Neural progenitor cell (in vitro differentiated cells): Measurements from ENCODE around the gene RPS16. TPM values are rescaled to one million over a fixed set of nuclear protein-coding genes. Genes with fewer than 3 reads are reported as not detected.
A peak's percentile ranks its signal among the peaks of the same experiment; 100 is the strongest.

Experiments
- DNase-seq: peaks from one replicate; pipeline ENCODE4 v3.0.0-alpha.2; 2016; ENCODE audit warnings: low spot score
- H2AFZ ChIP-seq: fragments of 200-600 bp; sonication (generic); replicated peaks from 2 replicates; pipeline ENCODE4 v1.6.1; 2016; ENCODE audit warnings: antibody characterized with exemption
- H3F3A ChIP-seq: fragments of 200-600 bp; sonication (generic); 2 replicates; pipeline ENCODE4 v1.6.1; 2016; ENCODE audit warnings: antibody characterized with exemption, low read depth
- H3K27ac ChIP-seq: fragments of 200-600 bp; sonication (generic); 2 replicates; pipeline ENCODE4 v1.5.1; 2016; ENCODE audit warnings: mild to moderate bottlenecking
- H3K27me3 ChIP-seq: fragments of 200-600 bp; sonication (generic); 2 replicates; pipeline ENCODE4 v1.6.1; 2016; ENCODE audit warnings: mild to moderate bottlenecking, moderate library complexity
- H3K36me3 ChIP-seq: fragments of 200-600 bp; sonication (generic); 2 replicates; pipeline ENCODE4 v1.5.1; 2016
- H3K4me1 ChIP-seq: fragments of 200-600 bp; sonication (generic); 2 replicates; pipeline ENCODE4 v1.6.1; 2016; ENCODE audit warnings: mixed run types
- H3K4me2 ChIP-seq: fragments of 200-600 bp; sonication (generic); 2 replicates; pipeline ENCODE4 v1.6.1; 2016
- H3K4me3 ChIP-seq: fragments of 200-600 bp; sonication (generic); 2 replicates; pipeline ENCODE4 v1.5.1; 2016
- H3K79me2 ChIP-seq: fragments of 200-600 bp; sonication (generic); 2 replicates; pipeline ENCODE4 v1.6.1; 2016; ENCODE audit warnings: low read depth
- H3K9ac ChIP-seq: fragments of 200-600 bp; sonication (generic); 2 replicates; pipeline ENCODE4 v1.6.1; 2016
- H3K9me3 ChIP-seq: fragments of 200-600 bp; sonication (generic); 2 replicates; pipeline ENCODE4 v1.5.1; 2016; ENCODE audit warnings: low read depth
- H4K20me1 ChIP-seq: fragments of 200-600 bp; sonication (generic); 2 replicates; pipeline ENCODE4 v1.6.1; 2016; ENCODE audit warnings: low read depth
- H3K27ac Mint-ChIP-seq: 3 replicates; pipeline ENCODE4 v1.8.0; 2021; ENCODE audit warnings: mixed read lengths
- H3K27me3 Mint-ChIP-seq: 2 replicates; pipeline ENCODE4 v1.8.0; 2022; ENCODE audit warnings: low read depth, mild to moderate bottlenecking, inconsistent platforms, moderate library complexity, mixed read lengths; ENCODE audit not compliant: insufficient read depth
- H3K36me3 Mint-ChIP-seq: 3 replicates; pipeline ENCODE4 v1.8.0; 2021; ENCODE audit warnings: mixed read lengths
- H3K4me1 Mint-ChIP-seq: 3 replicates; pipeline ENCODE4 v1.8.0; 2021; ENCODE audit warnings: mixed read lengths
- H3K4me3 Mint-ChIP-seq: 3 replicates; pipeline ENCODE4 v1.8.0; 2021; ENCODE audit warnings: mild to moderate bottlenecking, moderate library complexity, mixed read lengths
- H3K9me3 Mint-ChIP-seq: 3 replicates; pipeline ENCODE4 v1.8.0; 2020; ENCODE audit warnings: mixed read lengths
- EZH2 ChIP-seq: fragments of 200-600 bp; sonication (generic); IDR thresholded peaks from 2 replicates; pipeline ENCODE4 v1.6.1; 2017; ENCODE audit warnings: antibody characterized with exemption, mild to moderate bottlenecking, moderate library complexity
- EZH2phosphoT487 ChIP-seq: fragments of 200-600 bp; sonication (generic); IDR thresholded peaks from 2 replicates; pipeline ENCODE4 v1.6.1; 2017; ENCODE audit warnings: antibody characterized with exemption
- total RNA-seq: library from RNA; depleted of rRNA; stranded (reverse); fragments of >200 nt; gene quantifications from 2 replicates; pipeline ENCODE4 v1.2.3, GENCODE V29; 2015; ENCODE audit warnings: low replicate concordance
- TF ChIP-seq, protein P1 (sequence below): fragments of 200-600 bp; sonication (generic); IDR thresholded peaks from 2 replicates; pipeline ENCODE4 v1.5.1; 2017; ENCODE audit warnings: antibody characterized with exemption, mild to moderate bottlenecking

RPS16 gene
- total RNA-seq, 1 donor from 2014 or later = 94.8 TPM

DNA sequence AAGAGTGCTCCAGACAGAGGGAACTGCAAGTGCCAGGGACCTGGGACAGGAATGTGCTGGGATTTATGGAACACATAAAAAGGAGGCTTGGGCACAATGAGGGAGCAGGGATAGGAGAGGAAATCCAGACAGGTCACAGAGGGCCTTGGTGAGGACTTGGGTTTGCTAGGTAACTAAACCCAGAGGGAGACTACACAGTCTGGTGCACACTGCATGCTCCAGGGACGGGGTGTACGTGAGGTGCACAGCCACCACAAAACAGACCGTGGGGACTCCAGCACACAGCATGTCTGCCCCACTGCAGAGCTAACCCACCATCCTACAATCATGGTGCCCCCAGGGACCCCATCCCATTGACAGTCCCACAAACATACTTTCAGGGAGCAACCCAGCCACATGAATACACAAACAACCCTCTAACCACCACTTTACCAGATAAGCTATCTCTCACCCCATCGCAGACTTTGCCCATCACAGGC lies 34.6 kb downstream of the RPS16 start:
- Mint-ChIP-seq H3K9me3 (no peaks in the 10 kb centered on the region), H3K27ac (no peak overlapping the region), H3K4me3 (peak overlapping the region; percentile 21), H3K4me1 (peaks cover 36% of the 10 kb centered on the region), H3K27me3 (peaks cover 10% of the 10 kb centered on the region), H3K36me3 (peaks cover 2% of the 10 kb centered on the region)
- peaks cover 8% of the 10 kb centered on the region for H3K27me3 ChIP-seq
- no peak overlapping the region for H3K4me2 ChIP-seq
- H3K4me1 ChIP-seq = peaks cover 13% of the 10 kb centered on the region
- no peak for DNase-seq
- H3K79me2 ChIP-seq = no peaks in the 10 kb centered on the region
- H2AFZ ChIP-seq = no peak overlapping the region
- H3K4me3 ChIP-seq = no peak overlapping the region
- no peaks in the 10 kb centered on the region for H3K36me3 ChIP-seq
- no peak overlapping the region for H3K9ac ChIP-seq
- TF ChIP-seq, protein P1, sequence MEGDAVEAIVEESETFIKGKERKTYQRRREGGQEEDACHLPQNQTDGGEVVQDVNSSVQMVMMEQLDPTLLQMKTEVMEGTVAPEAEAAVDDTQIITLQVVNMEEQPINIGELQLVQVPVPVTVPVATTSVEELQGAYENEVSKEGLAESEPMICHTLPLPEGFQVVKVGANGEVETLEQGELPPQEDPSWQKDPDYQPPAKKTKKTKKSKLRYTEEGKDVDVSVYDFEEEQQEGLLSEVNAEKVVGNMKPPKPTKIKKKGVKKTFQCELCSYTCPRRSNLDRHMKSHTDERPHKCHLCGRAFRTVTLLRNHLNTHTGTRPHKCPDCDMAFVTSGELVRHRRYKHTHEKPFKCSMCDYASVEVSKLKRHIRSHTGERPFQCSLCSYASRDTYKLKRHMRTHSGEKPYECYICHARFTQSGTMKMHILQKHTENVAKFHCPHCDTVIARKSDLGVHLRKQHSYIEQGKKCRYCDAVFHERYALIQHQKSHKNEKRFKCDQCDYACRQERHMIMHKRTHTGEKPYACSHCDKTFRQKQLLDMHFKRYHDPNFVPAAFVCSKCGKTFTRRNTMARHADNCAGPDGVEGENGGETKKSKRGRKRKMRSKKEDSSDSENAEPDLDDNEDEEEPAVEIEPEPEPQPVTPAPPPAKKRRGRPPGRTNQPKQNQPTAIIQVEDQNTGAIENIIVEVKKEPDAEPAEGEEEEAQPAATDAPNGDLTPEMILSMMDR = no peak
- TF ChIP-seq EZH2 = no peak
- no peak for TF ChIP-seq EZH2phosphoT487
- no peaks in the 10 kb centered on the region for H3K9me3 ChIP-seq
- no peak overlapping the region for H3K27ac ChIP-seq
- H3F3A ChIP-seq = peaks cover 68% of the 10 kb centered on the region
- peaks cover 9% of the 10 kb centered on the region for H4K20me1 ChIP-seq

- Histone ChIP-seq H3K4me3 (no peak overlapping the region), H3K9ac (no peak overlapping the region), H3K36me3 (no peaks in the 10 kb centered on the region), H3K4me1 (peaks cover 10% of the 10 kb centered on the region), H3K27ac (no peak overlapping the region), H2AFZ (no peak overlapping the region), H3K9me3 (no peaks in the 10 kb centered on the region), H3K4me2 (no peak overlapping the region), H3K79me2 (no peaks in the 10 kb centered on the region), H4K20me1 (peaks cover 9% of the 10 kb centered on the region), H3F3A (peaks cover 58% of the 10 kb centered on the region), H3K27me3 (no peaks in the 10 kb centered on the region)
- Mint-ChIP-seq H3K27me3 (peaks cover 10% of the 10 kb centered on the region), H3K4me3 (no peak overlapping the region), H3K9me3 (no peaks in the 10 kb centered on the region), H3K4me1 (peaks cover 31% of the 10 kb centered on the region), H3K27ac (no peak overlapping the region), H3K36me3 (peaks cover 5% of the 10 kb centered on the region)
- no peak for TF ChIP-seq EZH2
- TF ChIP-seq, protein P1 = no peak
- no peak for TF ChIP-seq EZH2phosphoT487
- no peak for DNase-seq
Measured at GRCh38 chr19:39400061-39400460, 35.7 kb downstream of the RPS16 start.

DNA sequence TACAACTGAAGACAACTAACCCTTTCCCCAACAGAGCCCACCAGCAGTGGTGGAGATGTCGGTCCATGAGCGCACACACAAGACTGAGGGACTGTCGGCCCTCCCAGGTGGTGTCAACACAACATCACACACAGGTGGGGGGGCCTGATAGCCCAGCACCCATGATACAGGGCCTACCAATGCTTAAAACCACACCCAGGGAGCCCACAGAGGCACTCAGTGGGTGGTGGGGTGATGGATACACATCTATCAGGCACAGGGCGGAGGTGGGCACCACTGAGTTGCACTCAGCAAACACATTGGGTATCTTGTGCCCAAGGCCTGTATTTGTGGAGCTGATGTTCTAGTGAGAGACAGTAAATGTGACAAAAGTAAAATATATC lies 36.1 kb downstream of the RPS16 start:
- Histone ChIP-seq H2AFZ (no peak overlapping the region), H3K4me1 (peaks cover 10% of the 10 kb centered on the region), H3K9ac (no peak overlapping the region), H3K4me2 (no peak overlapping the region), H3K9me3 (no peaks in the 10 kb centered on the region), H3F3A (peaks cover 55% of the 10 kb centered on the region), H4K20me1 (peaks cover 9% of the 10 kb centered on the region), H3K27me3 (no peaks in the 10 kb centered on the region), H3K4me3 (no peak overlapping the region), H3K27ac (no peak overlapping the region), H3K36me3 (no peaks in the 10 kb centered on the region), H3K79me2 (no peaks in the 10 kb centered on the region)
- H3K27ac Mint-ChIP-seq = no peak overlapping the region
- peaks cover 7% of the 10 kb centered on the region for H3K36me3 Mint-ChIP-seq
- peak overlapping the region; percentile 0 for H3K4me3 Mint-ChIP-seq
- H3K4me1 Mint-ChIP-seq = peaks cover 27% of the 10 kb centered on the region
- H3K9me3 Mint-ChIP-seq = no peaks in the 10 kb centered on the region
- peaks cover 10% of the 10 kb centered on the region for H3K27me3 Mint-ChIP-seq
- no peak for DNase-seq
- TF ChIP-seq, protein P1 = no peak
- TF ChIP-seq EZH2 (no peak), EZH2phosphoT487 (no peak)
